ENCODE results near the gene CEND1.

DNA sequence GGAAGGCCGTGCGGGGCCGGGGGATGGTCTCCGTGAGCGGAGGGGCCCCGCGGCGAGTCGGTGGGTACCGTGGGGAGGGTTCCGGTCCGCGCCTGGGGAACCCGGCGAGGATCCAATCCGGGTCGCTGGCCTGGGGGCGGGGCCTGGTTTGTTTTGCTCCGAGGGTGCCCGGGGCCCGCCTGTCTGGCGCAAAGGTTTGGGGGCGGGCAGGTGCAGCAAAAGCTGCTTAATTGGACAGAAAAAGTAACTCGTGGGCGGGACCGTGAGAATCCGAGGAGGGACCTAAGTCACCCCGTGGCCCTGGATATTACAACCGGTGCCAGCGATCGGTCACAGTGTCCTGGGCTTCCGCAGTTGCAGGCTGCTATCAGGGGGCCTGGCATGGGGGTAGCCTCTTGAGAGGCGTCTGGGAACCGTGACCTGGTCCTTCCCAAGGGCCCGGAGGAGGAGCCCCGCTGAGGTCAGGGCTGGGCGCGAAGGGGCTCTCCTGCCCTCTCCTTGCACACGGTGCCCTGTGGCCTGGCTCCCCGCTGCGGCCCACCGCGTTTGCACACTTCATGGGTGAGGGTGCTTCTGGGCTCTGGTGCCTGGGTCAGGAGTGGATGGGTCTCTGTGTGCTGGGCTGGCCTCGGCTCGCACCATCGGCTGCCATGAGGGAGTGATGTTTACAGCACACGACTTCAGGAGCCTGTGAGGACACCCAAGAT, 30.2 kb upstream of the CEND1 start:
- TF ChIP-seq, protein P1, sequence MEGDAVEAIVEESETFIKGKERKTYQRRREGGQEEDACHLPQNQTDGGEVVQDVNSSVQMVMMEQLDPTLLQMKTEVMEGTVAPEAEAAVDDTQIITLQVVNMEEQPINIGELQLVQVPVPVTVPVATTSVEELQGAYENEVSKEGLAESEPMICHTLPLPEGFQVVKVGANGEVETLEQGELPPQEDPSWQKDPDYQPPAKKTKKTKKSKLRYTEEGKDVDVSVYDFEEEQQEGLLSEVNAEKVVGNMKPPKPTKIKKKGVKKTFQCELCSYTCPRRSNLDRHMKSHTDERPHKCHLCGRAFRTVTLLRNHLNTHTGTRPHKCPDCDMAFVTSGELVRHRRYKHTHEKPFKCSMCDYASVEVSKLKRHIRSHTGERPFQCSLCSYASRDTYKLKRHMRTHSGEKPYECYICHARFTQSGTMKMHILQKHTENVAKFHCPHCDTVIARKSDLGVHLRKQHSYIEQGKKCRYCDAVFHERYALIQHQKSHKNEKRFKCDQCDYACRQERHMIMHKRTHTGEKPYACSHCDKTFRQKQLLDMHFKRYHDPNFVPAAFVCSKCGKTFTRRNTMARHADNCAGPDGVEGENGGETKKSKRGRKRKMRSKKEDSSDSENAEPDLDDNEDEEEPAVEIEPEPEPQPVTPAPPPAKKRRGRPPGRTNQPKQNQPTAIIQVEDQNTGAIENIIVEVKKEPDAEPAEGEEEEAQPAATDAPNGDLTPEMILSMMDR (IDR thresholded peaks at IDR 0.05; ENCODE audit: low read depth, low read length) = no peak
- TF ChIP-seq EZH2phosphoT487 (IDR thresholded peaks at IDR 0.05; ENCODE audit: low read depth) = no peak
